GM23338 (cell line): ENCODE results near the gene PRPF31. TPM values are rescaled to one million over a fixed set of nuclear protein-coding genes. Genes with fewer than 3 reads are reported as not detected.

Experiments
- ATAC-seq: fragments of 200-7000 bp; cut with Tn5 transposase; 3 replicates; pipeline ENCODE4 v1.9.1; 2020
- DNase-seq: peaks from one replicate; pipeline ENCODE4 v3.0.0-alpha.2; 2015; ENCODE audit warnings: low spot score
- H2AFZ ChIP-seq: fragments of 200-600 bp; sonication (generic); 2 replicates; pipeline ENCODE4 v1.8.0; 2016; ENCODE audit warnings: antibody characterized with exemption, mild to moderate bottlenecking, moderate library complexity
- H3F3A ChIP-seq: fragments of 200-600 bp; sonication (generic); replicated peaks from 2 replicates; pipeline ENCODE4 v1.8.0; 2017; ENCODE audit warnings: antibody characterized with exemption, mixed run types, low read depth
- H3K27ac ChIP-seq: fragments of 200-600 bp; sonication (generic); 2 replicates; pipeline ENCODE4 v1.6.1; 2016; ENCODE audit warnings: low read depth
- H3K27me3 ChIP-seq: fragments of 200-600 bp; sonication (generic); 2 replicates; pipeline ENCODE4 v1.8.0; 2016; ENCODE audit warnings: mild to moderate bottlenecking, mixed run types, moderate library complexity; ENCODE audit not compliant: insufficient read depth
- H3K36me3 ChIP-seq: fragments of 200-600 bp; sonication (generic); 2 replicates; pipeline ENCODE4 v1.8.0; 2016; ENCODE audit warnings: mild to moderate bottlenecking; ENCODE audit not compliant: insufficient read depth
- H3K4me1 ChIP-seq: fragments of 200-600 bp; sonication (generic); 2 replicates; pipeline ENCODE4 v1.8.0; 2016; ENCODE audit warnings: mild to moderate bottlenecking, moderate library complexity; ENCODE audit not compliant: insufficient read depth
- H3K4me2 ChIP-seq: fragments of 200-600 bp; sonication (generic); 2 replicates; pipeline ENCODE4 v1.7.1; 2017; ENCODE audit warnings: mixed run types
- H3K4me3 ChIP-seq: fragments of 200-600 bp; sonication (generic); 2 replicates; pipeline ENCODE4 v1.6.1; 2016; ENCODE audit warnings: mixed run types
- H3K79me2 ChIP-seq: fragments of 200-600 bp; sonication (generic); replicated peaks from 2 replicates; pipeline ENCODE4 v1.8.0; 2017; ENCODE audit warnings: mild to moderate bottlenecking; ENCODE audit not compliant: insufficient read depth
- H3K9me2 ChIP-seq: fragments of 200-600 bp; sonication (generic); 2 replicates; pipeline ENCODE4 v1.8.0; 2017; ENCODE audit not compliant: insufficient read depth
- H4K20me1 ChIP-seq: fragments of 200-600 bp; sonication (generic); replicated peaks from 2 replicates; pipeline ENCODE4 v1.8.0; 2017; ENCODE audit warnings: mild to moderate bottlenecking; ENCODE audit not compliant: insufficient read depth
- H3K27ac Mint-ChIP-seq: 2 replicates; pipeline ENCODE4 v1.8.0; 2020; ENCODE audit warnings: inconsistent platforms, mild to moderate bottlenecking, moderate library complexity, mixed read lengths
- H3K27me3 Mint-ChIP-seq: 3 replicates; pipeline ENCODE4 v1.8.0; 2022; ENCODE audit warnings: low read depth, mild to moderate bottlenecking, moderate library complexity, mixed read lengths, inconsistent platforms; ENCODE audit not compliant: insufficient read depth, poor library complexity
- H3K36me3 Mint-ChIP-seq: 3 replicates; pipeline ENCODE4 v1.8.0; 2021; ENCODE audit warnings: low read depth, mild to moderate bottlenecking, inconsistent platforms, moderate library complexity, mixed read lengths
- H3K4me1 Mint-ChIP-seq: 3 replicates; pipeline ENCODE4 v1.8.0; 2020; ENCODE audit warnings: mild to moderate bottlenecking, inconsistent platforms, mixed read lengths
- H3K4me3 Mint-ChIP-seq: 3 replicates; pipeline ENCODE4 v1.8.0; 2021; ENCODE audit warnings: moderate library complexity, mild to moderate bottlenecking, inconsistent platforms, mixed read lengths
- H3K9me3 Mint-ChIP-seq: 3 replicates; pipeline ENCODE4 v1.8.0; 2020; ENCODE audit warnings: moderate library complexity, mild to moderate bottlenecking, inconsistent platforms, mixed read lengths
- CREB1 ChIP-seq: fragments of 250-450 bp; sonication (Bioruptor Pico); IDR thresholded peaks from 2 replicates; pipeline ENCODE4 v1.5.0; 2020; ENCODE audit warnings: low read depth, mild to moderate bottlenecking, moderate library complexity
- EZH2 ChIP-seq: fragments of 200-600 bp; sonication (generic); IDR thresholded peaks from one replicate; pipeline ENCODE4 v1.8.0; 2017; ENCODE audit warnings: antibody characterized with exemption, mild to moderate bottlenecking, low read depth; ENCODE audit not compliant: unreplicated experiment
- EZH2phosphoT487 ChIP-seq: fragments of 200-600 bp; sonication (generic); IDR thresholded peaks from one replicate; pipeline ENCODE4 v1.8.1; 2018; ENCODE audit warnings: antibody characterized with exemption; ENCODE audit not compliant: unreplicated experiment
- JUNB ChIP-seq: IDR thresholded peaks from one replicate; pipeline ENCODE4 v1.6.1; 2016; ENCODE audit warnings: antibody characterized with exemption; ENCODE audit not compliant: unreplicated experiment
- NANOG ChIP-seq: IDR thresholded peaks from 2 replicates; pipeline ENCODE4 v1.6.1; 2016; ENCODE audit warnings: antibody characterized with exemption, borderline replicate concordance
- POLR2AphosphoS5 ChIP-seq: IDR thresholded peaks from 2 replicates; pipeline ENCODE4 v1.6.1; 2016; ENCODE audit warnings: antibody characterized with exemption, low read depth
- STAT1 ChIP-seq: IDR thresholded peaks from one replicate; pipeline ENCODE4 v1.6.1; 2016; ENCODE audit warnings: antibody characterized with exemption; ENCODE audit not compliant: unreplicated experiment
- ZNF114 ChIP-seq: fragments of 250-450 bp; sonication (Bioruptor Pico); IDR thresholded peaks from 2 replicates; pipeline ENCODE4 v1.5.0; 2020; ENCODE audit warnings: mild to moderate bottlenecking, moderate library complexity
- ZNF331 ChIP-seq: fragments of 250-450 bp; sonication (Bioruptor Pico); IDR thresholded peaks from 2 replicates; pipeline ENCODE4 v1.5.0; 2020; ENCODE audit warnings: low read depth, mild to moderate bottlenecking, moderate library complexity
- polyA plus RNA-seq: library from polyadenylated mRNA; unstranded; fragments of >200 nt; fragmentation: Nextera tagmentation; extraction: Ambion mirVana; gene quantifications from 2 replicates; pipeline ENCODE4 v1.2.1, GENCODE V29; 2016
- total RNA-seq: library from RNA; depleted of rRNA; stranded (reverse); fragments of >200 nt; shearing (Covaris generic); gene quantifications from 2 replicates; pipeline ENCODE4 v1.2.3, GENCODE V29; 2014
- TF ChIP-seq, protein P1 (sequence below): IDR thresholded peaks from one replicate; pipeline ENCODE4 v1.6.1; 2018; ENCODE audit warnings: antibody characterized with exemption; ENCODE audit not compliant: unreplicated experiment
- TF ChIP-seq, protein P2 (sequence below): IDR thresholded peaks from 2 replicates; pipeline ENCODE4 v1.6.1; 2016; ENCODE audit warnings: antibody characterized with exemption
- TF ChIP-seq, protein P3 (sequence below), 2 experiments: fragments of 200-600 bp in 1 of 2; sonication (generic) in 1 of 2; conservative IDR thresholded peaks; 2 replicates each; pipeline versions ENCODE4 v1.5.1 to v1.6.1; 2016 to 2017; ENCODE audit warnings: antibody characterized with exemption in 2 of 2, low read depth in 2 of 2, mild to moderate bottlenecking in 2 of 2, moderate library complexity in 1 of 2
- TF ChIP-seq, protein P4 (sequence below): fragments of 250-450 bp; sonication (Bioruptor Pico); IDR thresholded peaks from 2 replicates; pipeline ENCODE4 v1.5.0; 2020; ENCODE audit warnings: mild to moderate bottlenecking, moderate library complexity

The PRPF31 gene
- total and polyA plus RNA-seq, 2 experiments from 2014 or later = 83.3 to 94.2 TPM

DNA sequence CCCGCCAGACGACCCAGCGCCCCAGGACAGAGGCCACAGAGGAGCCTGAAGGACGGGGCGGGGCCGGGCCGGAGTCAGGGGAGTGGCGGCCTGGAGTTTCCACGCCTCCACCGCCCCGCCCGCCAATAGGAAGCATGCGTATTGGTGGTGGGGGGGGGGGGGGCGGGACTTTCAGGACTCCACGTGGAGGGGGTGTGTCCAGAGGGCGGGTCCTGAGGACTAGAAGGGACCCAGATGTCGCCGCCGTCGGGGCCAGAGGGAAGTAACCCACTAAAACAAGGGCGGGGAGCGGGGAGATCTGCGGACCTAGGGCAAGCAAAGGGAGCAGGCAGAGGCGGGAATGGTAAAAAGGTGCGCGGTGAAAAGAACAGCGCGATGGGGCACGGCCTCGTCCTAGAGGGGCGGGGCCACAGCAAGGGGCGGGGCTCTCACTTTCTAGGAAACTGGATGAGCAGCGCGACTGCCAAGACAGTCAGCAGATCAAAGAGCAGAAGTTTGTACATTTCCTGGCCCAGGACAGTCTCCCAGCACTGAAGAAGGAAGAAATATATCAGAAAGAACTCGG, 46.8 kb downstream of the PRPF31 start (continued):
- TF ChIP-seq, protein P1, sequence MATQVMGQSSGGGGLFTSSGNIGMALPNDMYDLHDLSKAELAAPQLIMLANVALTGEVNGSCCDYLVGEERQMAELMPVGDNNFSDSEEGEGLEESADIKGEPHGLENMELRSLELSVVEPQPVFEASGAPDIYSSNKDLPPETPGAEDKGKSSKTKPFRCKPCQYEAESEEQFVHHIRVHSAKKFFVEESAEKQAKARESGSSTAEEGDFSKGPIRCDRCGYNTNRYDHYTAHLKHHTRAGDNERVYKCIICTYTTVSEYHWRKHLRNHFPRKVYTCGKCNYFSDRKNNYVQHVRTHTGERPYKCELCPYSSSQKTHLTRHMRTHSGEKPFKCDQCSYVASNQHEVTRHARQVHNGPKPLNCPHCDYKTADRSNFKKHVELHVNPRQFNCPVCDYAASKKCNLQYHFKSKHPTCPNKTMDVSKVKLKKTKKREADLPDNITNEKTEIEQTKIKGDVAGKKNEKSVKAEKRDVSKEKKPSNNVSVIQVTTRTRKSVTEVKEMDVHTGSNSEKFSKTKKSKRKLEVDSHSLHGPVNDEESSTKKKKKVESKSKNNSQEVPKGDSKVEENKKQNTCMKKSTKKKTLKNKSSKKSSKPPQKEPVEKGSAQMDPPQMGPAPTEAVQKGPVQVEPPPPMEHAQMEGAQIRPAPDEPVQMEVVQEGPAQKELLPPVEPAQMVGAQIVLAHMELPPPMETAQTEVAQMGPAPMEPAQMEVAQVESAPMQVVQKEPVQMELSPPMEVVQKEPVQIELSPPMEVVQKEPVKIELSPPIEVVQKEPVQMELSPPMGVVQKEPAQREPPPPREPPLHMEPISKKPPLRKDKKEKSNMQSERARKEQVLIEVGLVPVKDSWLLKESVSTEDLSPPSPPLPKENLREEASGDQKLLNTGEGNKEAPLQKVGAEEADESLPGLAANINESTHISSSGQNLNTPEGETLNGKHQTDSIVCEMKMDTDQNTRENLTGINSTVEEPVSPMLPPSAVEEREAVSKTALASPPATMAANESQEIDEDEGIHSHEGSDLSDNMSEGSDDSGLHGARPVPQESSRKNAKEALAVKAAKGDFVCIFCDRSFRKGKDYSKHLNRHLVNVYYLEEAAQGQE = no peak
- TF ChIP-seq, protein P2, sequence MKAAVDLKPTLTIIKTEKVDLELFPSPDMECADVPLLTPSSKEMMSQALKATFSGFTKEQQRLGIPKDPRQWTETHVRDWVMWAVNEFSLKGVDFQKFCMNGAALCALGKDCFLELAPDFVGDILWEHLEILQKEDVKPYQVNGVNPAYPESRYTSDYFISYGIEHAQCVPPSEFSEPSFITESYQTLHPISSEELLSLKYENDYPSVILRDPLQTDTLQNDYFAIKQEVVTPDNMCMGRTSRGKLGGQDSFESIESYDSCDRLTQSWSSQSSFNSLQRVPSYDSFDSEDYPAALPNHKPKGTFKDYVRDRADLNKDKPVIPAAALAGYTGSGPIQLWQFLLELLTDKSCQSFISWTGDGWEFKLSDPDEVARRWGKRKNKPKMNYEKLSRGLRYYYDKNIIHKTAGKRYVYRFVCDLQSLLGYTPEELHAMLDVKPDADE = no peak
- TF ChIP-seq ZNF114 (CRISPR knock-in tag) (no peak), POLR2AphosphoS5 (no peak), ZNF331 (CRISPR knock-in tag) (no peak), STAT1 (no peak), EZH2 (no peak), EZH2phosphoT487 (no peak), CREB1 (CRISPR knock-in tag) (no peak), JUNB (no peak), NANOG (no peak)
- TF ChIP-seq, protein P3, sequence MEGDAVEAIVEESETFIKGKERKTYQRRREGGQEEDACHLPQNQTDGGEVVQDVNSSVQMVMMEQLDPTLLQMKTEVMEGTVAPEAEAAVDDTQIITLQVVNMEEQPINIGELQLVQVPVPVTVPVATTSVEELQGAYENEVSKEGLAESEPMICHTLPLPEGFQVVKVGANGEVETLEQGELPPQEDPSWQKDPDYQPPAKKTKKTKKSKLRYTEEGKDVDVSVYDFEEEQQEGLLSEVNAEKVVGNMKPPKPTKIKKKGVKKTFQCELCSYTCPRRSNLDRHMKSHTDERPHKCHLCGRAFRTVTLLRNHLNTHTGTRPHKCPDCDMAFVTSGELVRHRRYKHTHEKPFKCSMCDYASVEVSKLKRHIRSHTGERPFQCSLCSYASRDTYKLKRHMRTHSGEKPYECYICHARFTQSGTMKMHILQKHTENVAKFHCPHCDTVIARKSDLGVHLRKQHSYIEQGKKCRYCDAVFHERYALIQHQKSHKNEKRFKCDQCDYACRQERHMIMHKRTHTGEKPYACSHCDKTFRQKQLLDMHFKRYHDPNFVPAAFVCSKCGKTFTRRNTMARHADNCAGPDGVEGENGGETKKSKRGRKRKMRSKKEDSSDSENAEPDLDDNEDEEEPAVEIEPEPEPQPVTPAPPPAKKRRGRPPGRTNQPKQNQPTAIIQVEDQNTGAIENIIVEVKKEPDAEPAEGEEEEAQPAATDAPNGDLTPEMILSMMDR (conservative IDR thresholded peaks at IDR 0.05; ENCODE audit: low read depth in 2 of 2) = no peak

DNA sequence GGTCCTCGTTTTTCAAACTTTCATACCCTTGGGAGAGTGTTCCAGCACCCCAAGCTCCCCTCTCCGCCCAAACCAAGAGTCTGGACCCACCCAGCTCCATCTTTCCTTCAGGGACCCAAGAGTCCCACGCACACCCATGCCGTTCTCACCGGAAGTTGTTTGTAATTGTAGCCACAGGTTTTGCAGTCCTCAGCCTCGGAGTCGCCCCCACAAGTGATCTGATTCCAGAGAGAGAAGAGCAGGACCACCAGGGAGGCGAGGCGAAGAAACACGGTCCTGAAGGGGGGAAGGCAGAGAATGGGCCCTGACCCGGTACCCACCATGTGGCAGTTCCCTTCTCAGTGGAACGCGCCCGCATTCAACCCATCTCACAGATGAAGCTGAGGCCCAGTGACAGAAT, 47.3 kb downstream of the PRPF31 start:
- Histone ChIP-seq H3F3A (peaks cover 27% of the 10 kb centered on the region), H3K79me2 (peaks cover 9% of the 10 kb centered on the region; the same call in 1 of the 2 replicates), H3K36me3 (no peaks in the 10 kb centered on the region), H3K4me2 (peak overlapping the region; percentile 76), H3K27me3 (peaks cover 7% of the 10 kb centered on the region; the same call in 1 of the 2 replicates), H4K20me1 (peaks cover 2% of the 10 kb centered on the region; the same call in 1 of the 2 replicates), H3K4me1 (peaks cover 8% of the 10 kb centered on the region; the same call in 1 of the 2 replicates), H2AFZ (no peak overlapping the region), H3K4me3 (peak overlapping the region; percentile 58), H3K9me2 (no peaks in the 10 kb centered on the region), H3K27ac (no peak overlapping the region)
- Mint-ChIP-seq H3K9me3 (peaks cover 2% of the 10 kb centered on the region; the same call in 2 of the 3 replicates), H3K4me1 (peaks cover 39% of the 10 kb centered on the region), H3K36me3 (peaks cover 7% of the 10 kb centered on the region), H3K27ac (no peak overlapping the region), H3K4me3 (peak overlapping the region; percentile 86), H3K27me3 (peaks cover 48% of the 10 kb centered on the region)
- DNase-seq (no peak), ATAC-seq (no peak)
- TF ChIP-seq POLR2AphosphoS5 = no peak
- TF ChIP-seq EZH2phosphoT487 = no peak
- TF ChIP-seq STAT1 = no peak
- TF ChIP-seq EZH2 = no peak
- TF ChIP-seq, protein P4, sequence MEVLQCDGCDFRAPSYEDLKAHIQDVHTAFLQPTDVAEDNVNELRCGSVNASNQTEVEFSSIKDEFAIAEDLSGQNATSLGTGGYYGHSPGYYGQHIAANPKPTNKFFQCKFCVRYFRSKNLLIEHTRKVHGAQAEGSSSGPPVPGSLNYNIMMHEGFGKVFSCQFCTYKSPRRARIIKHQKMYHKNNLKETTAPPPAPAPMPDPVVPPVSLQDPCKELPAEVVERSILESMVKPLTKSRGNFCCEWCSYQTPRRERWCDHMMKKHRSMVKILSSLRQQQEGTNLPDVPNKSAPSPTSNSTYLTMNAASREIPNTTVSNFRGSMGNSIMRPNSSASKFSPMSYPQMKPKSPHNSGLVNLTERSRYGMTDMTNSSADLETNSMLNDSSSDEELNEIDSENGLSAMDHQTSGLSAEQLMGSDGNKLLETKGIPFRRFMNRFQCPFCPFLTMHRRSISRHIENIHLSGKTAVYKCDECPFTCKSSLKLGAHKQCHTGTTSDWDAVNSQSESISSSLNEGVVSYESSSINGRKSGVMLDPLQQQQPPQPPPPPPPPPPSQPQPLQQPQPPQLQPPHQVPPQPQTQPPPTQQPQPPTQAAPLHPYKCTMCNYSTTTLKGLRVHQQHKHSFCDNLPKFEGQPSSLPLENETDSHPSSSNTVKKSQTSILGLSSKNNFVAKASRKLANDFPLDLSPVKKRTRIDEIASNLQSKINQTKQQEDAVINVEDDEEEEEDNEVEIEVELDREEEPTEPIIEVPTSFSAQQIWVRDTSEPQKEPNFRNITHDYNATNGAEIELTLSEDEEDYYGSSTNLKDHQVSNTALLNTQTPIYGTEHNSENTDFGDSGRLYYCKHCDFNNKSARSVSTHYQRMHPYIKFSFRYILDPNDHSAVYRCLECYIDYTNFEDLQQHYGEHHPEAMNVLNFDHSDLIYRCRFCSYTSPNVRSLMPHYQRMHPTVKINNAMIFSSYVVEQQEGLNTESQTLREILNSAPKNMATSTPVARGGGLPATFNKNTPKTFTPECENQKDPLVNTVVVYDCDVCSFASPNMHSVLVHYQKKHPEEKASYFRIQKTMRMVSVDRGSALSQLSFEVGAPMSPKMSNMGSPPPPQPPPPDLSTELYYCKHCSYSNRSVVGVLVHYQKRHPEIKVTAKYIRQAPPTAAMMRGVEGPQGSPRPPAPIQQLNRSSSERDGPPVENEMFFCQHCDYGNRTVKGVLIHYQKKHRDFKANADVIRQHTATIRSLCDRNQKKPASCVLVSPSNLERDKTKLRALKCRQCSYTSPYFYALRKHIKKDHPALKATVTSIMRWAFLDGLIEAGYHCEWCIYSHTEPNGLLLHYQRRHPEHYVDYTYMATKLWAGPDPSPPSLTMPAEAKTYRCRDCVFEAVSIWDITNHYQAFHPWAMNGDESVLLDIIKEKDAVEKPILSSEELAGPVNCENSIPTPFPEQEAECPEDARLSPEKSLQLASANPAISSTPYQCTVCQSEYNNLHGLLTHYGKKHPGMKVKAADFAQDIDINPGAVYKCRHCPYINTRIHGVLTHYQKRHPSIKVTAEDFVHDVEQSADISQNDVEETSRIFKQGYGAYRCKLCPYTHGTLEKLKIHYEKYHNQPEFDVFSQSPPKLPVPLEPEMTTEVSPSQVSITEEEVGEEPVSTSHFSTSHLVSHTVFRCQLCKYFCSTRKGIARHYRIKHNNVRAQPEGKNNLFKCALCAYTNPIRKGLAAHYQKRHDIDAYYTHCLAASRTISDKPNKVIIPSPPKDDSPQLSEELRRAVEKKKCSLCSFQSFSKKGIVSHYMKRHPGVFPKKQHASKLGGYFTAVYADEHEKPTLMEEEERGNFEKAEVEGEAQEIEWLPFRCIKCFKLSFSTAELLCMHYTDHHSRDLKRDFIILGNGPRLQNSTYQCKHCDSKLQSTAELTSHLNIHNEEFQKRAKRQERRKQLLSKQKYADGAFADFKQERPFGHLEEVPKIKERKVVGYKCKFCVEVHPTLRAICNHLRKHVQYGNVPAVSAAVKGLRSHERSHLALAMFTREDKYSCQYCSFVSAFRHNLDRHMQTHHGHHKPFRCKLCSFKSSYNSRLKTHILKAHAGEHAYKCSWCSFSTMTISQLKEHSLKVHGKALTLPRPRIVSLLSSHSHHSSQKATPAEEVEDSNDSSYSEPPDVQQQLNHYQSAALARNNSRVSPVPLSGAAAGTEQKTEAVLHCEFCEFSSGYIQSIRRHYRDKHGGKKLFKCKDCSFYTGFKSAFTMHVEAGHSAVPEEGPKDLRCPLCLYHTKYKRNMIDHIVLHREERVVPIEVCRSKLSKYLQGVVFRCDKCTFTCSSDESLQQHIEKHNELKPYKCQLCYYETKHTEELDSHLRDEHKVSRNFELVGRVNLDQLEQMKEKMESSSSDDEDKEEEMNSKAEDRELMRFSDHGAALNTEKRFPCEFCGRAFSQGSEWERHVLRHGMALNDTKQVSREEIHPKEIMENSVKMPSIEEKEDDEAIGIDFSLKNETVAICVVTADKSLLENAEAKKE = no peak
